Stimulated activated CD8-positive, alpha-beta memory T cell treated with anti-CD3 and anti-CD28 coated beads, Interleukin-2, amount 100 ng/mL, for 48 hours (primary cell): ENCODE data around the gene ARHGAP45.

ENCODE experiments used
- DNase-seq, 2 donors: peaks; one replicate each; pipeline ENCODE4 v3.0.0-alpha.2; 2020; ENCODE audit warnings: low read depth in 2 of 2

Gene ARHGAP45

DNA sequence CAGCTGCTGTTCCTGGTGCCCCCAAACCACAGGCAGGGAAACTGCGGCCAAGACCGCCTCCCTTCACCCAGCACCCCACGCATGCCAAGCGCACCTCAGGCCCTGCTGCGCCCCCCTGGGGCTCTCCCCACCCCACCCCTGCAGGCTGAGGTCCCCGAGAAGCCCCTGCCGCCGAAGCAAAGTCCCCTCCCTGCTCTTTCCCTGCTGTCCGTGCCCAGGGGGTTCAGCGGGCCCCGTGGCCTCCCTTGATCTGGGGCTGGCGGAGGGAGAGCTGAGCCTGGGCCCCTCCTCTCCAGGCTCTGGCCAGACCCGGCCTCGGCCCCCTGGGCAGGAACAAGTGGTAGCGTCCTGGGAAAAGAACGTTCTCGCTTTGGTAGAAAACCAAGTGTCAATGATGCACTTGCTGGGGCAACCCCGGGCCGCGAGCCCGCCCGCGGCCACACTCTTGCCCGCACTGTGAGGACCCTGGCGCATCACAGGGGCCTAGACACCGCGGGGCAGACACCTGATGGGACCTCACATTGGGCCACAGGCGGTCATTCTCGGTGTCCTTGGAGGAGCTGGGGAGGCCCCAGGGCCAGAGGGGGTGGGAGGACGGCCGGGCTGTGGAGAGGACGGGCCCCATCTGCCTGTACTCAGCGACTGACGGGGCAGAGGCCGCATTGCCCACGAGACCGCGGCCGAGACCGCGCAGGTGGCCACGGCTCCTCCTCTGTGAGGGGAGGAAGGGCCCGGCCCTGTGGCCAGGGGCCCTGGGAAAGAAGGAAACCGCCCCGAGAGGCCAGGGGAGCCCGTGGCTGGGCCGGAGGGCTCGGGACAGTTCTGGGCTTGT is 65.8 kb downstream of the ARHGAP45 start:
- peak; percentile 24 to 25 for DNase-seq

GRCh38 chr19:1133471-1133929 is 66.5 kb downstream of the ARHGAP45 start:
- DNase-seq: peak; percentile 70 to 75

DNA sequence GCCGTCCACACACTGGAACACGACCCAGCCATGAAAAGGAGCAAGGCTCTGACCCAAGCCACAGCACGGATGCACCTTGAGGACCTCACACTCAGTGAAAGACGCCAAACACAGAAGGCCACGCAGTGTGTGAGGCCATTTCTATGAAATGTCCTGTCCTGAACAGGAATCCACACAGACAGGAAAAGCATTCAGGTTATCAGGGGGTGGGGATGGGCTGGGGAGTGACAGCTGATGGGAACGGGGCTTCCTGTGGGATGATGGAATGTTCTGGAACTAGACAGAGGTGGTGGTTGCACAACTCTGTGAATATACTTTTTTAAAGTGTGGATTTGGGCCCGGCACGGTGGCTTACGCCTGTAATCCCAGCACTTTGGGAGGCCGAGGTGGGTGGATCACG is 67.5 kb downstream of the ARHGAP45 start:
- DNase-seq: no peak

- DNase-seq: no peak
Observed at GRCh38 chr19:1135454-1135853, 68.5 kb downstream of the ARHGAP45 start.

DNA sequence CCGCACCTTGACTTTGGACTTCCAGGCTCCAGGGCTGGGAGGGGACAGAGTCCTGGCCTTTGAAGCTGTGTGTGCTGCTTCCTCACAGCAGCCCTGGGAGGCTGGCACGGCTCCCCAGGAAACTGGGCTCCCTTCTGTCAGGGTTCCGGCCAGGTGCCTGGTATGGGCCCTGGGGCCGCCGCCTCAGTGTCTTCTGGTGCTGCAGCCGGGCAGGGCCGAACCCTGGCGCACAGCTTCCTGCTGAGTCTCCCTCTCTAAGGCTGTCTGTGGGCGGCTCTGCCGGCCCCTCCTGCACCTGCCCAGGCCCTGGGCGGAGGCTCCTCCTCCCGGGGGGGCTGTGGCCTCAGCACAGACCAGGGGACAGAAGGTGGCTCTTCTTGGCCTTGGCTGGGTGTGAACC is 69.2 kb downstream of the ARHGAP45 start:
- DNase-seq: no peak
